Stomach smooth muscle (tissue), 2 donors: ENCODE results near the gene USP10.

Source experiments
- H3K27ac ChIP-seq: one replicate; pipeline ENCODE4 v1.7.0; 2013; ENCODE audit warnings: mild to moderate bottlenecking, low read length, inconsistent platforms
- H3K27me3 ChIP-seq, 2 donors: one replicate each; pipeline ENCODE4 v1.7.0; 2013; ENCODE audit warnings: low read length in 2 of 2; ENCODE audit not compliant: insufficient read depth in 2 of 2, control insufficient read depth in 1 of 2
- H3K36me3 ChIP-seq, 2 donors: one replicate each; pipeline ENCODE4 v1.7.0; 2013; ENCODE audit warnings: low read length in 2 of 2; ENCODE audit not compliant: control insufficient read depth in 2 of 2, insufficient read depth in 2 of 2
- H3K4me1 ChIP-seq: one replicate; pipeline ENCODE4 v1.7.0; 2013; ENCODE audit warnings: low read length; ENCODE audit not compliant: control insufficient read depth, insufficient read depth
- H3K4me3 ChIP-seq, 2 donors: one replicate each; pipeline ENCODE4 v1.7.0; 2013; ENCODE audit warnings: low read length in 2 of 2
- H3K9ac ChIP-seq, 2 donors: one replicate each; pipeline ENCODE4 v1.7.0; 2013; ENCODE audit warnings: low read length in 2 of 2, mild to moderate bottlenecking in 1 of 2
- H3K9me3 ChIP-seq, 2 donors: one replicate each; pipeline ENCODE4 v1.7.0; 2013; ENCODE audit warnings: low read length in 2 of 2; ENCODE audit not compliant: control insufficient read depth in 2 of 2
- donor health status: healthy.
- donor health status: Pancreatic carcinoma.

The USP10 gene

DNA sequence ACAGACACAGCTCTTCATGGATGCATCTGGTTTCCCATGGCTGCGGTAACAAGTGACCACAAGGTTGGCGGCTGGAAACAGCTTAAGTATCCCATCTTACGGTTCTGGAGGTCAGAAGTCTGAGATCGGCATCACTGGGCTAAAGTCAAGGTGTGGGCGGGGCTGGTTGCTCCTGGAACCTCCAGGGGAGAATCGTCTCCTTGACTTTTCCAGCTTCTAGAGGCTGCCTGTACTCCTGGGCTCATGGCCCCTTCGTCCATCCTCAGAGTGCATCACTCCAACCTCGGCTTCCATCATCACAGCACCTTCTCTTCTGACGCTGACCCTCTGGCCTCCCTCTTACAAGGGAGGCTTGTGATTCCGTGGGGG is 107.1 kb downstream of the USP10 start:
- no peak overlapping the region for H3K27ac ChIP-seq
- H3K9me3 ChIP-seq, result no peaks in the 10 kb centered on the region
- no peaks in the 10 kb centered on the region for H3K36me3 ChIP-seq

DNA sequence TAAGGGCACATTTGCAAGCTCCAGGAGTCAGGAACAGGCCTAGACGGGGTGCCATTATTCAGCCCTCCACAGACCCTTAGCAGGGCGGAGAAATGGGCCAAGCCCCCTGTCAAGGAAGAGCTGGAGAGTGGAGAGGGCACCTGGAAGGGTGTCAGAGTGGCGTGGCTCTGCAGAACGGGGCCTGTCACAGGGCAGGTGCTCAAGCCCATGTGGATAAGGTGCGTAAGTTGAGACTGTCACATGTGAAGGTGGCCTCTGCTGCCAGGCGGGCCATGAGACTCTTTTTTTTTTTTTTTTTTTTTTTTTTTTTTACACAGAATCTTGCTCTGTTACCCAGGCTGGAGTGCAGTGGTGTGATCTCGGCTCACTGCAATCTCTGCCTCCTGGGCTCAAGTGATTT is 108.0 kb downstream of the USP10 start:
- H3K4me1 ChIP-seq, result peaks cover 3% of the 10 kb centered on the region

More for the DNA sequence above, 107.1 kb downstream of the USP10 start:
- Histone ChIP-seq H3K9ac (no peak overlapping the region), H3K4me3 (no peak overlapping the region), H3K4me1 (peaks cover 3% of the 10 kb centered on the region), H3K27me3 (no peaks in the 10 kb centered on the region)

DNA sequence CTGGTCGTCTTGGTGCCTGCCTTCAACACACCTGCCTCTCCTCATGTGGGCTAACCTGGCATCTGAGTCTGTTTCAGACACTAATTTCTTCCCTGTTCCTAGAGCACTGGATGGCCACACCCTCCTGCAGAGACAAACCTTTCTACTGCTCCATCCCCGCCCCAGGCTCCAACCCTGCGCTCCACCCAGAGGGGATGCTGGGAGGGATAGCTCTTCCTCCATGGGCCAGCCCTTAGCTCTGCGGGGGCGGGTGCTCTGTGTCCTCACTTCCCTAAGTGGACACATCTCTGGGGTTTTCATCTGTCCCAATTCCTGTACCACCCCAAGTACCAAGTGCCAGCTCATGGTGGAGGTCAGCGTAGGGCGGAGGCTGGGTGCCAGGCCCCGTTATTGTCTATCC is 109.0 kb downstream of the USP10 start:
- no peak overlapping the region for H3K9ac ChIP-seq
- H3K4me1 ChIP-seq, result peaks cover 3% of the 10 kb centered on the region
- no peaks in the 10 kb centered on the region for H3K9me3 ChIP-seq
- H3K27me3 ChIP-seq, result no peaks in the 10 kb centered on the region
- H3K27ac ChIP-seq, result no peak overlapping the region
- H3K36me3 ChIP-seq, result no peaks in the 10 kb centered on the region
- H3K4me3 ChIP-seq, result no peak overlapping the region

More for the DNA sequence above, 108.0 kb downstream of the USP10 start:
- no peak overlapping the region for H3K9ac ChIP-seq
- H3K27ac ChIP-seq, result no peak overlapping the region
- H3K9me3 ChIP-seq, result no peaks in the 10 kb centered on the region
- no peaks in the 10 kb centered on the region for H3K27me3 ChIP-seq
- H3K36me3 ChIP-seq, result no peaks in the 10 kb centered on the region
- H3K4me3 ChIP-seq, result no peak overlapping the region

DNA sequence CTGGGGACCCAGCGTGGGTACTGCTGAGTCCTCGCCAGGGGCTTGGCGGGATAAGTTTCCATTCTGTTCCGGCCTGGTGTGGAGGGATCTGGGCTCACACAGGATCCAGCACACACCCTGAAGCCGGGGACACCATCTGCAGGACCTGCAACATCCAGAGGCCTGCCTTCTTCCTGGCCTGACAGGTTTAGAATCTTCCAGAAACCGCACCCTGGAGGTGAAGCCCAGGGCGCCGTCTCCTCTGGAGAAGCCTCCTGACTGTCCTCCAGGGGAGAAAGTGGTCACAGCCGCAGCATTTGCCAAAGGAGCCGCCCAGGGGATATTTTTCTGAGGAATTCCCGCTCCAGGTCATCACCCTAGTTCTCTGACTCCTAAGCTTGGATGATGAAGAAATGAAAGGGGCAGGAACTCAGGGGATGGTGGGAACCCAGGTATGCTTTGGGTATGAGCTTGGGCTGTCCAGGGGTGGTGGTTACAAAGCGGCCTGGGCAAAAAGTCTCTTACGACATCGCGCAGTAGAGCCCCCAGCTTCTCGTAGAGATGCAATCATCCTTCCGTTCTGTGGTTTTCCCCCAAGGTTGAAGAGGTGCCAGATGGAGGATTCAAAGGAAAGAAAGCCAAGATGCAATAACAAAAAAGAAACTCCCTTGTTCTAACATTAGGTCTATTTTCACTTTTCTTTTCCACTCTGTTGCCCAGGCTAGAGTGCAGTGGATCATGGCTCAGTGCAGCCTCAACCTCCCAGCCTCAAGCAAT is 110.9 kb downstream of the USP10 start:
- Histone ChIP-seq H3K27ac (peak overlapping the region; percentile 37), H3K9ac (no peak overlapping the region), H3K4me3 (no peak overlapping the region), H3K4me1 (peaks cover 3% of the 10 kb centered on the region), H3K36me3 (no peaks in the 10 kb centered on the region), H3K9me3 (no peaks in the 10 kb centered on the region), H3K27me3 (no peaks in the 10 kb centered on the region)

DNA sequence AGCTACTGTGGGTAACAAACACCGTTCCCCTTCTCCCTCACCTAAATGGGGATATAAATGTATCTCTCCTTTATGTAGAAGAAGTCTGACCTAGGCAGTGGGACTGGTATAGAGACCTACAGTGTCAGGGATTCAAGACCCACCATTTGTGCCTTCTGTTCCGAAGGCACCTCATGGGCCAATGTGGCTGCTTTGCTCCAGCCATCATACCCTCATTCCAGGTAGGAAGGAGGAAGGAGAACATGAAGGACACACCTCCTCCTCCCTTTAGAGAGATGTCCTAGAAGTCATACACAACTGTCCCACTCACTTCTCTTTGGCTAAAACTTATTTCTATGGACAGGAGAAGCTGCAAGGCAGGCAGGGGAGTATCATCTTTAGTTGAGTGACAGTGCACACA is 111.7 kb downstream of the USP10 start:
- Histone ChIP-seq H3K4me3 (no peak overlapping the region), H3K9ac (no peak overlapping the region), H3K27ac (no peak overlapping the region), H3K4me1 (no peaks in the 10 kb centered on the region), H3K9me3 (no peaks in the 10 kb centered on the region), H3K27me3 (no peaks in the 10 kb centered on the region), H3K36me3 (no peaks in the 10 kb centered on the region)

DNA sequence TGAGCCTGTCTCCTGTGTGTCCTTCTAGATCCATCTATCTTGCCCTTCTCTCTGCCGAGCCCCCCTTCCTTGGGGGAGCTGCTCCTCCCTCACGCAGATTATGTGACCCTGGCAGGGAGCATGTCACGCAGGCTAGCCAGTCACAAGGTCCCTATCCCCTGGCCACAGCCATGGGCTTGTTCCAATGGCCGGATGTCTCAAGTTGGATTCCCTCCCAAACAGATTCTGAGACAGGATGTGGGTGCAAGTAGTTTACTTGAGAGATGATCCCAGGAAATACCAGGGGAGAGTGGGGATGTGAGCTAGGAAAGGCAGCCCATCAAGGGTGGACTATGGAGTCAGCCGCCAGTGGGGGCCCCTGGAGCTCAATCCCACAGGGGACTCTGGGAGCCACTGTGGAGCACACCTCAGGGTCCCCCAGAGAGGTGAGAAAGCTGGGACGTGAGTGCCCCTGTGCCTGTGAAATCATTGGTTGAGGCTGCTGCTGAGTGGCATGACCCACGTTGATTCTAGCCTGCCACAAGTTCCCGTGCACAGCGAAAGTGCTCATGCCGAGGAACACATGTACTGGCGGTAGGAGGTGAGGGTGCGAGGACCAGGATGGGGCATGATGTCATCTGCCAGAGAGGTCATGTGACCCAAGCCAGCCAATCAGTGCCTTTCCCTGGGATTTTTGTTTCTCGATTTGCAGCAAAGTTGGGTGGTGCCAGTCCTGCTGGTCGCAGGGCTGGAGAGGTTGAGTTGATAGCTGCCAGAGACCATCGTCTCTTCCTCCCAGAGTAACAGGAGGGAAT is 113.5 kb downstream of the USP10 start:
- H3K27ac ChIP-seq, result no peak overlapping the region
- no peaks in the 10 kb centered on the region for H3K9me3 ChIP-seq
- H3K9ac ChIP-seq, result no peak overlapping the region
- H3K36me3 ChIP-seq, result no peaks in the 10 kb centered on the region
- no peaks in the 10 kb centered on the region for H3K27me3 ChIP-seq
- no peak overlapping the region for H3K4me3 ChIP-seq
- H3K4me1 ChIP-seq, result no peaks in the 10 kb centered on the region

DNA sequence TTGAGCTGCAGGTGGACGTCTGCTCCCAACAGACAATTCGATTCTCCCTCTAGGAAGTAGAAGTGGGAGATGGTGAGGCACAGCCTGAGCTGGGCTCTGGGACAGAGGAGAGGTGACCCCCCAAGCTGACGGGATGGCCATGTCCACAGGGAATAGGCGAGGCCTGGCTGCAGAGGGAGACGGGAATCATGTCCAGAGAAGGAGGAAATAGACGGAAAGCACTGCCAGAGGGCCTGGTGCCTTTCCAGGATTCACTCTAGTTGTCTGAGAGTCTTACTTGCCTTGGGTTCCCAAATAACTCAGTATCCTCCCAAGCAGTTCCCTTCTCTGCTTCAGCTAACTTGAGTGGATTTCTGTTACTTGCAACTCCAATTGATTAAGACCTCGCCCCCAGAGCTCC is 115.7 kb downstream of the USP10 start:
- Histone ChIP-seq H3K27ac (no peak overlapping the region), H3K36me3 (peaks cover 0 to 4% of the 10 kb centered on the region in 2 donors), H3K4me3 (no peak overlapping the region), H3K9ac (no peak overlapping the region), H3K27me3 (no peaks in the 10 kb centered on the region), H3K4me1 (peaks cover 8% of the 10 kb centered on the region), H3K9me3 (no peaks in the 10 kb centered on the region)

DNA sequence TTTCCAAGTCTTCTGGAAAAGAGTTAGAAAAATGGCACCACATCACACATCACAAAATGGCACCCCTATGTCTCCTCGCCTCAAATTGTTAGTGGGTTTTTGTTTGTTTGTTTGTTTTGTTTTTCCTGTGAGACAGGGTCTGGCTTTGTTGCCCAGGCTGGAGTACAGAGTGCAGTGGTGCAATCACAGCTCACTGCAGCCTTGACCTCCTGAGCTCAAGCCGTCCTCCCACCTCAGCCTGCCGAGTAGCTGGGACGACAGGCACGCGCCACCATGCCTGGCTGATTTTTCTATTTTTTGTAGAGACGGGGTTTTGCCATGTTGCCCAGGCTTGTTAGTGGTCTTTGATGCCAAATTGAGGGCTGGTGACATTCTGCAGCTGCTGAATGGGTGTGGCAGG is 116.2 kb downstream of the USP10 start:
- Histone ChIP-seq H3K4me1 (peaks cover 13% of the 10 kb centered on the region), H3K27me3 (no peaks in the 10 kb centered on the region), H3K36me3 (peaks cover 0 to 9% of the 10 kb centered on the region in 2 donors), H3K27ac (no peak overlapping the region), H3K9ac (no peak overlapping the region), H3K4me3 (no peak overlapping the region), H3K9me3 (no peaks in the 10 kb centered on the region)

DNA sequence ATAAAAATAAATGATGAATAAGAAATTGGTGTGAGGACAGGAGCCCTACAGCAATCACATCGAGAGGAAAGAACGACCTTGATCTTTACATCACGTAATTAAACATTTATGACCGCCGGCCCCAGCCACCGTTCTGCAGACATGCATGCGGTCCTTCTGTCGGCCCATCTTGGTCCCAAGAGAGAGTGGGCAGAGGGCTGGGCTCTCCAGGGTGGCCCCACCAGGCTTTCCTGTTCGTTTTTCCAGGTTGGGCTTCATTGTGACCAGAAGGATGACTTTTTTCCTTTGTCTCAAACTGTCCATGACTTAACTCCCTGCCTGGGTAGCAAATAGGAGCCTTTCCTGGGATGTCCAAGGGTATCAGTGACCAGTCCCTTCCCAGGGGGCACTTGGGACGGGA is 116.7 kb downstream of the USP10 start:
- Histone ChIP-seq H3K4me3 (no peak overlapping the region), H3K36me3 (peaks cover 0 to 14% of the 10 kb centered on the region in 2 donors), H3K4me1 (peaks cover 18% of the 10 kb centered on the region), H3K27ac (no peak overlapping the region), H3K9me3 (no peaks in the 10 kb centered on the region), H3K9ac (no peak overlapping the region), H3K27me3 (no peaks in the 10 kb centered on the region)

DNA sequence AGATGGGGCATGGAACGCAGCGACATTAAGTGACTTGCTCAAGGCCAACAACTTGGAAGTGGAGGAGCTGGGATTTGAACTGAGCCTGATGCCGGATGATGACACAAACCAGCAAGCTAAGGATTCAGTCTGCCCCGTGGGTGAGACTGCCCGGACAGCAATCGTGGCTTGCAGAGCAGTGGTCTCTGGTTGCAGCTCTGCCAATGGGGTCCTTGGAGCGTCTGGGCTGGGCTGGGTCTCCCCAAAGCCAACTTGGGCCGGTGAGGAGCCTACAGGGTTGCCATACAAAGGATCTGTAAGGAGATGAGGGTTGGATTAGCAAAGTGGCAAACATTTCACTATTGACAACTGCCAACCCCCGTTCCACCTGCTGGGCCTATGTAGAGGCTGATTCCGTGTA is 117.4 kb downstream of the USP10 start:
- no peak overlapping the region for H3K4me3 ChIP-seq
- peaks cover 25% of the 10 kb centered on the region for H3K4me1 ChIP-seq
- H3K36me3 ChIP-seq, result peaks cover 0 to 19% of the 10 kb centered on the region in 2 donors
- H3K27ac ChIP-seq, result no peak overlapping the region
- H3K9me3 ChIP-seq, result no peaks in the 10 kb centered on the region
- H3K27me3 ChIP-seq, result no peaks in the 10 kb centered on the region
- H3K9ac ChIP-seq, result no peak overlapping the region

DNA sequence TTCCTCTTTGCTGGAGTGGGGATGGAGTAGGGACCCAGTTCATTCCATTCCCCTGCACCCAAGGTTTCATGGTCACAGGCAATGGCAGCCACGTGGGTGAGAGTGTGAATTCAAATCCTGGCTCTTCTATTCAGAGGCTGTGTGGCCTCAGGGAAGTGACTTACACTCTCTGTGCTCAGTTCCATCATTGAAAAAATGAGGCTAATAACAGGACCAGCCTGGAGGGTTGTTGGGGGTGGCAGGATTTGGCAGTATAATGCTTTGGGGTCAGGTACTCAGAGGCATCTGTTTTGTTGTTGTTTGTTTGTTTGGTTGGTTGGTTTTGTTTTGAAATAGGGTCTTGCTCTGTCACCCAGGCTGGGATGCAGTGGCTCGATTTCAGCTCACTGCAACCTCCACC is 117.8 kb downstream of the USP10 start:
- no peak overlapping the region for H3K9ac ChIP-seq
- H3K27me3 ChIP-seq, result no peaks in the 10 kb centered on the region
- H3K36me3 ChIP-seq, result peaks cover 0 to 23% of the 10 kb centered on the region in 2 donors
- H3K4me1 ChIP-seq, result peaks cover 29% of the 10 kb centered on the region
- H3K9me3 ChIP-seq, result no peaks in the 10 kb centered on the region
- H3K4me3 ChIP-seq, result no peak overlapping the region
- no peak overlapping the region for H3K27ac ChIP-seq
